MM.1S (cell line): Measurements from ENCODE around the gene DCLK1.

Experiments
- DNase-seq: peaks from one replicate; pipeline ENCODE4 v3.0.0-alpha.2; 2015
- H2AFZ ChIP-seq: fragments of 300-600 bp; sonication (generic); 2 replicates; pipeline ENCODE4 v1.6.0; 2016; ENCODE audit warnings: antibody characterized with exemption, low read length
- H3F3A ChIP-seq: fragments of 300-600 bp; sonication (generic); 2 replicates; pipeline ENCODE4 v1.6.1; 2016; ENCODE audit warnings: mild to moderate bottlenecking, antibody characterized with exemption, low read length, moderate library complexity, mixed read lengths; ENCODE audit not compliant: insufficient read depth
- H3K27ac ChIP-seq: fragments of 300-600 bp; sonication (generic); 2 replicates; pipeline ENCODE4 v1.5.1; 2016; ENCODE audit warnings: mild to moderate bottlenecking, low read length
- H3K27me3 ChIP-seq: fragments of 300-600 bp; sonication (generic); replicated peaks from 2 replicates; pipeline ENCODE4 v1.6.0; 2016; ENCODE audit warnings: low read length; ENCODE audit not compliant: insufficient read depth
- H3K36me3 ChIP-seq: fragments of 300-600 bp; sonication (generic); replicated peaks from 2 replicates; pipeline ENCODE4 v1.6.1; 2016; ENCODE audit warnings: mild to moderate bottlenecking, low read length, mixed read lengths; ENCODE audit not compliant: insufficient read depth
- H3K4me1 ChIP-seq: fragments of 300-600 bp; sonication (generic); 2 replicates; pipeline ENCODE4 v1.6.1; 2016; ENCODE audit warnings: low read length, mixed read lengths
- H3K4me2 ChIP-seq: fragments of 300-600 bp; sonication (generic); 2 replicates; pipeline ENCODE4 v1.6.0; 2016; ENCODE audit warnings: low read depth, low read length
- H3K4me3 ChIP-seq: fragments of 300-600 bp; sonication (generic); 2 replicates; pipeline ENCODE4 v1.5.1; 2016; ENCODE audit warnings: low read length, mixed read lengths
- H3K79me2 ChIP-seq: fragments of 300-600 bp; sonication (generic); 2 replicates; pipeline ENCODE4 v1.6.1; 2016; ENCODE audit warnings: mixed run types, low read length, mixed read lengths
- H3K9ac ChIP-seq: fragments of 300-600 bp; sonication (generic); 2 replicates; pipeline ENCODE4 v1.6.1; 2016; ENCODE audit warnings: low read length, mixed read lengths
- H3K9me2 ChIP-seq: fragments of 300-600 bp; sonication (generic); replicated peaks from 2 replicates; pipeline ENCODE4 v1.6.1; 2016; ENCODE audit warnings: mild to moderate bottlenecking, low read length, mixed read lengths; ENCODE audit not compliant: insufficient read depth
- H3K9me3 ChIP-seq: fragments of 300-600 bp; sonication (generic); replicated peaks from 2 replicates; pipeline ENCODE4 v1.6.1; 2016; ENCODE audit warnings: mild to moderate bottlenecking, low read length, mixed read lengths; ENCODE audit not compliant: insufficient read depth
- H4K20me1 ChIP-seq: fragments of 300-600 bp; sonication (generic); 2 replicates; pipeline ENCODE4 v1.6.1; 2016; ENCODE audit warnings: mild to moderate bottlenecking, low read length, moderate library complexity, mixed read lengths; ENCODE audit not compliant: insufficient read depth
- CTCF ChIP-seq: fragments of 300-600 bp; sonication (generic); IDR thresholded peaks from 2 replicates; pipeline ENCODE4 v1.5.1; 2016; ENCODE audit warnings: antibody characterized with exemption, low read length, mixed read lengths
- EZH2 ChIP-seq: fragments of 300-600 bp; sonication (generic); optimal IDR thresholded peaks from 2 replicates; pipeline ENCODE3; 2017; ENCODE audit warnings: low read depth, mild to moderate bottlenecking, antibody characterized with exemption, low read length, mixed read lengths
- EZH2phosphoT487 ChIP-seq: fragments of 300-600 bp; sonication (generic); IDR thresholded peaks from 2 replicates; pipeline ENCODE4 v1.6.1; 2018; ENCODE audit warnings: antibody characterized with exemption, low read length

DCLK1 gene

GRCh38 chr13:35917252-35917941 is 213.8 kb downstream of the DCLK1 start:
- Histone ChIP-seq H3K36me3 (no peaks in the 10 kb centered on the region), H3K27ac (peak overlapping the region; percentile 86), H3K4me1 (peaks cover 20% of the 10 kb centered on the region), H3K27me3 (no peaks in the 10 kb centered on the region), H3K9me2 (no peaks in the 10 kb centered on the region), H2AFZ (peak overlapping the region; percentile 74), H3K79me2 (no peaks in the 10 kb centered on the region), H3K9me3 (no peaks in the 10 kb centered on the region), H3F3A (peaks cover 4% of the 10 kb centered on the region), H3K4me2 (peak overlapping the region; percentile 72), H3K9ac (peak overlapping the region; percentile 46; the same call in 1 of the 2 replicates), H3K4me3 (peak overlapping the region; percentile 46), H4K20me1 (no peaks in the 10 kb centered on the region)
- no peak for TF ChIP-seq EZH2phosphoT487
- TF ChIP-seq EZH2, result no peak
- TF ChIP-seq CTCF, result no peak
- peak; percentile 70 for DNase-seq

GRCh38 chr13:35916146-35916545 is 215.0 kb downstream of the DCLK1 start:
- Histone ChIP-seq H2AFZ (peak overlapping the region; percentile 74; the same call in 1 of the 2 replicates), H3K9ac (no peak overlapping the region), H3K36me3 (no peaks in the 10 kb centered on the region), H3K27ac (peak overlapping the region; percentile 86; the same call in 1 of the 2 replicates), H3K4me3 (no peak overlapping the region), H3K4me1 (peaks cover 20% of the 10 kb centered on the region), H3F3A (peaks cover 4% of the 10 kb centered on the region), H3K4me2 (no peak overlapping the region), H3K79me2 (no peaks in the 10 kb centered on the region), H3K27me3 (no peaks in the 10 kb centered on the region), H3K9me2 (no peaks in the 10 kb centered on the region), H3K9me3 (no peaks in the 10 kb centered on the region), H4K20me1 (no peaks in the 10 kb centered on the region)
- DNase-seq, result no peak
- TF ChIP-seq CTCF (no peak), EZH2 (no peak), EZH2phosphoT487 (no peak)

DNA sequence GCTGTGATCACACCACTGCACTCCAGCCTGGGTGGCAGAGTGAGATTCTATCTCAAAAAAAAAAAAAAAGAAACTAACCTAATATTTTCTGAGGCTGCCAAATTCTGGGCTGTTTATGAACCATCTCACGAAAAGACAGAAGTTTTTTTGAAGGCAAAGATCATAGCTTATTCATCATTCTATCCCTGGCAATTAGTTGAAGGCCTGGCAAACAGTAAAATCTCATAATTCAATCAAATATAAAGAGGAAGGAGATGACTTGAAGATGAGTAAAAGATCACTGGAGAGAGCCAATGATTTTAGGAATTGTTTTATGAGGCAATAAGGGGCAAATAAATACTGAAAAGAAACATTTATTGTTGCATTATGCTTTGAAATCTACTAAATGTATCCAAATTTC is 216.5 kb downstream of the DCLK1 start:
- no peaks in the 10 kb centered on the region for H3K9me2 ChIP-seq
- H4K20me1 ChIP-seq, result no peaks in the 10 kb centered on the region
- H3K27me3 ChIP-seq, result no peaks in the 10 kb centered on the region
- H3K9ac ChIP-seq, result no peak overlapping the region
- no peaks in the 10 kb centered on the region for H3K79me2 ChIP-seq
- peaks cover 20% of the 10 kb centered on the region for H3K4me1 ChIP-seq
- TF ChIP-seq EZH2phosphoT487, result no peak
- no peak for TF ChIP-seq CTCF
- TF ChIP-seq EZH2, result no peak
- no peak overlapping the region for H3K27ac ChIP-seq
- H3K9me3 ChIP-seq, result no peaks in the 10 kb centered on the region
- H3K4me2 ChIP-seq, result no peak overlapping the region
- H3K36me3 ChIP-seq, result no peaks in the 10 kb centered on the region
- no peak overlapping the region for H3K4me3 ChIP-seq
- DNase-seq, result no peak
- peaks cover 4% of the 10 kb centered on the region for H3F3A ChIP-seq
- H2AFZ ChIP-seq, result no peak overlapping the region
